ENCODE measurements around the gene JTB. TPM values are rescaled to one million over a fixed set of nuclear protein-coding genes. Genes with fewer than 3 reads are reported as not detected.
A peak's percentile ranks its signal among the peaks of the same experiment; 100 is the strongest.

The JTB gene
- polyA plus RNA-seq, 2 of the 4 experiments (the other 2 are of a cell fraction): 106 to 162 TPM

DNA sequence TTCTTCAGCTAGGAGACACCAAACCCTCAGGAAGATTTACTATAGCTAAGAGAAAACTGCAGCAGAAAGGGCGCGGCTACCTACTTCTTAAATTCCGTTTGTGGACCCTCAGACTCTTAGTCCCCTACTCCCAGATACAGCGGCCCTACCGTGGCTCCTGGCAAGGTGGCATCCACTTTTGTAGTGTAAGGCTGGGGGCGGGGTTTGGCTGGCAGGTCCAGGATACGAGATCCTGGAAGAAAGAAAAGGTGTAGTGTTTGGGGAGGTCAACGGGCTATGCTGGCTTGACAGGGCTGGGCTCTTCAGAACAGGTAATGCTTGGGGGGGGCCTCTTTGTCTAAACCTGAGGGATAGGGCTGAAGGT, 9.5 kb downstream of the JTB start:
- Histone ChIP-seq H3K4me2 (peak overlapping the region; percentile 99), H3K4me1 (peaks cover 17% of the 10 kb centered on the region), H3K4me3 (peak overlapping the region; percentile 64), H3K27ac (peak overlapping the region; percentile 90 to 92), H3K9me3 (no peaks in the 10 kb centered on the region)
- FAIRE-seq (no peak), ATAC-seq (no peak), DNase-seq (ENCODE audit: low read depth in 1 of 2, low spot score in 1 of 2) (no peak)
- 10% methylated on average over 8 of the region's 8 CpGs for WGBS (ENCODE audit: missing lambda C conversion rate)
- ChIA-PET CTCF (interaction anchor here (1.2 to 4.7 kb wide), 12 partner anchors 10 to 579 kb away, joined by 3 to 52 read pairs (median 5); partner anchors contain the start of genes CRTC2, DENND4B, JTB and RAB13), POLR2A (interaction anchor here (1.1 to 4.2 kb wide), 11 partner anchors 9 to 334 kb away, joined by 3 to 78 read pairs (median 8); partner anchors contain the start of genes CHTOP, CRTC2, DENND4B and JTB)
- TF ChIP-seq SMC3 (IDR thresholded peaks at IDR 0.05) (no peak), ZNF302 (CRISPR knock-in tag; IDR thresholded peaks at IDR 0.05) (no peak), TP53 (CRISPR knock-in tag; IDR thresholded peaks at IDR 0.05) (no peak), JUNB (IDR thresholded peaks at IDR 0.05) (no peak), NPAS2 (CRISPR knock-in tag; IDR thresholded peaks at IDR 0.05; ENCODE audit: borderline replicate concordance) (no peak), RFX5 (IDR thresholded peaks at IDR 0.05) (no peak), CHD4 (IDR thresholded peaks at IDR 0.05; ENCODE audit: borderline replicate concordance) (no peak), PHF8 (IDR thresholded peaks at IDR 0.05; ENCODE audit: borderline replicate concordance, low read depth) (no peak), MAFK (IDR thresholded peaks at IDR 0.05; ENCODE audit: partially characterized antibody) (no peak), RARB (CRISPR knock-in tag; IDR thresholded peaks at IDR 0.05) (no peak), EHF (CRISPR knock-in tag; IDR thresholded peaks at IDR 0.05) (no peak)
- TF ChIP-seq, protein P1, sequence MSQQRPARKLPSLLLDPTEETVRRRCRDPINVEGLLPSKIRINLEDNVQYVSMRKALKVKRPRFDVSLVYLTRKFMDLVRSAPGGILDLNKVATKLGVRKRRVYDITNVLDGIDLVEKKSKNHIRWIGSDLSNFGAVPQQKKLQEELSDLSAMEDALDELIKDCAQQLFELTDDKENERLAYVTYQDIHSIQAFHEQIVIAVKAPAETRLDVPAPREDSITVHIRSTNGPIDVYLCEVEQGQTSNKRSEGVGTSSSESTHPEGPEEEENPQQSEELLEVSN (IDR thresholded peaks at IDR 0.05; ENCODE audit: borderline replicate concordance, low read depth): no peak
- TF ChIP-seq, protein P2, sequence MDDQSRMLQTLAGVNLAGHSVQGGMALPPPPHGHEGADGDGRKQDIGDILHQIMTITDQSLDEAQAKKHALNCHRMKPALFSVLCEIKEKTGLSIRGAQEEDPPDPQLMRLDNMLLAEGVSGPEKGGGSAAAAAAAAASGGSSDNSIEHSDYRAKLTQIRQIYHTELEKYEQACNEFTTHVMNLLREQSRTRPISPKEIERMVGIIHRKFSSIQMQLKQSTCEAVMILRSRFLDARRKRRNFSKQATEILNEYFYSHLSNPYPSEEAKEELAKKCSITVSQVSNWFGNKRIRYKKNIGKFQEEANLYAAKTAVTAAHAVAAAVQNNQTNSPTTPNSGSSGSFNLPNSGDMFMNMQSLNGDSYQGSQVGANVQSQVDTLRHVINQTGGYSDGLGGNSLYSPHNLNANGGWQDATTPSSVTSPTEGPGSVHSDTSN (IDR thresholded peaks at IDR 0.05): no peak
- TF ChIP-seq, protein P3, sequence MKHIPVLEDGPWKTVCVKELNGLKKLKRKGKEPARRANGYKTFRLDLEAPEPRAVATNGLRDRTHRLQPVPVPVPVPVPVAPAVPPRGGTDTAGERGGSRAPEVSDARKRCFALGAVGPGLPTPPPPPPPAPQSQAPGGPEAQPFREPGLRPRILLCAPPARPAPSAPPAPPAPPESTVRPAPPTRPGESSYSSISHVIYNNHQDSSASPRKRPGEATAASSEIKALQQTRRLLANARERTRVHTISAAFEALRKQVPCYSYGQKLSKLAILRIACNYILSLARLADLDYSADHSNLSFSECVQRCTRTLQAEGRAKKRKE (CRISPR knock-in tag; IDR thresholded peaks at IDR 0.05; ENCODE audit: low read depth): no peak
- TF ChIP-seq, protein P4, sequence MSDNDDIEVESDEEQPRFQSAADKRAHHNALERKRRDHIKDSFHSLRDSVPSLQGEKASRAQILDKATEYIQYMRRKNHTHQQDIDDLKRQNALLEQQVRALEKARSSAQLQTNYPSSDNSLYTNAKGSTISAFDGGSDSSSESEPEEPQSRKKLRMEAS (IDR thresholded peaks at IDR 0.05): no peak

DNA sequence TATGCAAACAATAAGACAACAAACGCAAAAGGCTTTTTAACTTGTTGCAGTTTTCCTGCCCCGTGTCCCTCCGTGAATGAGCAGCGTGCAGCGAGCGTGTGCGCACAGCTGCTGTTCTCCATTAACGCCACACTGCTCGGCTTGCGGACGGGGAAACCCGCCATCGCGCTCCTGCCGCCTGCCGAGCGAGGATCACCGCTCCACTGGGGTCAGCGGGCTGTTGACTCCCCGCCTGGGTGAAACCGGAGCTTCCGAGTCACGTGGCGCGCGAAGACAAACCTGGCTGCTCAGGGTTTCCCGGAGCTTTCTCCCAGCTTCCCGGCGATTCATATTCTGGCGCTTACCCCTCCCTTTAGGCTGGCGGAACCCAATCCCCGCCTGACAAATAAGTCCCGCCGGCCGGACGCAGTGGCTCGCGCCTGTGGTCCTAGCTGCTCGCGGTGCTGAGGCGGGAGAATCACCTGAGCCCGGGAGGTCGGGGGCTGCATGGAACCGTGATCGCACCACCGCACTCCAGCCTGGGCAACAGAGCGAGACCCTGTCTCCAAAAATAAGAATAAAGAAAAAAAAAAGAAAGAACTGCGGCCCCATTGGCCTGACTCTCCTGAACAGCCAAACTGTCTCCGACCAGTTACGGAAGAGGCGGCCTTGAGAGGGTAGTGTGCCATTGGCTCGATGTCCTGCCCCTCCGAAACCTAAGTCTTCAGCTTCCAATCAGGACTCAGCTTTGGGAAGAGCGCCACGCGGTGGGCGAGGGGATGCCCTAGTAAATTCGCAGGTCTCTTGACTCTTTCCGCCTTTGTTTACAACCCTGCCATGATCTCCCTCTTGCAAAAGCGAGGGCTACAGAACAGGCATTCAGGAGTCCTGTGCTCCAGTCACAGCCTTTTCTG, 10.1 kb downstream of the JTB start, which contains the start of gene CREB3L4:
Gene CREB3L4, plus strand, starts transcription at position 796 of the 893 bp plus-strand sequence. CDS start 624 bp downstream, outside the sequence.
- FAIRE-seq: no peak
- TF ChIP-seq, protein P4 (IDR thresholded peaks at IDR 0.05): peak; percentile 95
- TF ChIP-seq HOXA7 (CRISPR knock-in tag; IDR thresholded peaks at IDR 0.05): no peak
- no peak for TF ChIP-seq GATA3 (IDR thresholded peaks at IDR 0.05; ENCODE audit: borderline replicate concordance)
- TF ChIP-seq, protein P3 (CRISPR knock-in tag; IDR thresholded peaks at IDR 0.05; ENCODE audit: low read depth): no peak
- TF ChIP-seq EHMT2 (IDR thresholded peaks at IDR 0.05; ENCODE audit: low read depth): no peak
- no peak; the same call in 1 of the 2 replicates for TF ChIP-seq RFX5 (IDR thresholded peaks at IDR 0.05)
- no peak for TF ChIP-seq ZC3H11A (IDR thresholded peaks at IDR 0.05)
- TF ChIP-seq, protein P2 (IDR thresholded peaks at IDR 0.05): peak; percentile 98
- no peak for TF ChIP-seq JUNB (IDR thresholded peaks at IDR 0.05)
- TF ChIP-seq, protein P5, sequence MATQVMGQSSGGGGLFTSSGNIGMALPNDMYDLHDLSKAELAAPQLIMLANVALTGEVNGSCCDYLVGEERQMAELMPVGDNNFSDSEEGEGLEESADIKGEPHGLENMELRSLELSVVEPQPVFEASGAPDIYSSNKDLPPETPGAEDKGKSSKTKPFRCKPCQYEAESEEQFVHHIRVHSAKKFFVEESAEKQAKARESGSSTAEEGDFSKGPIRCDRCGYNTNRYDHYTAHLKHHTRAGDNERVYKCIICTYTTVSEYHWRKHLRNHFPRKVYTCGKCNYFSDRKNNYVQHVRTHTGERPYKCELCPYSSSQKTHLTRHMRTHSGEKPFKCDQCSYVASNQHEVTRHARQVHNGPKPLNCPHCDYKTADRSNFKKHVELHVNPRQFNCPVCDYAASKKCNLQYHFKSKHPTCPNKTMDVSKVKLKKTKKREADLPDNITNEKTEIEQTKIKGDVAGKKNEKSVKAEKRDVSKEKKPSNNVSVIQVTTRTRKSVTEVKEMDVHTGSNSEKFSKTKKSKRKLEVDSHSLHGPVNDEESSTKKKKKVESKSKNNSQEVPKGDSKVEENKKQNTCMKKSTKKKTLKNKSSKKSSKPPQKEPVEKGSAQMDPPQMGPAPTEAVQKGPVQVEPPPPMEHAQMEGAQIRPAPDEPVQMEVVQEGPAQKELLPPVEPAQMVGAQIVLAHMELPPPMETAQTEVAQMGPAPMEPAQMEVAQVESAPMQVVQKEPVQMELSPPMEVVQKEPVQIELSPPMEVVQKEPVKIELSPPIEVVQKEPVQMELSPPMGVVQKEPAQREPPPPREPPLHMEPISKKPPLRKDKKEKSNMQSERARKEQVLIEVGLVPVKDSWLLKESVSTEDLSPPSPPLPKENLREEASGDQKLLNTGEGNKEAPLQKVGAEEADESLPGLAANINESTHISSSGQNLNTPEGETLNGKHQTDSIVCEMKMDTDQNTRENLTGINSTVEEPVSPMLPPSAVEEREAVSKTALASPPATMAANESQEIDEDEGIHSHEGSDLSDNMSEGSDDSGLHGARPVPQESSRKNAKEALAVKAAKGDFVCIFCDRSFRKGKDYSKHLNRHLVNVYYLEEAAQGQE (IDR thresholded peaks at IDR 0.05): no peak
- no peak for TF ChIP-seq MAZ (IDR thresholded peaks at IDR 0.05; ENCODE audit: borderline replicate concordance, low read depth, low read length)
- TF ChIP-seq NPAS2 (CRISPR knock-in tag; IDR thresholded peaks at IDR 0.05; ENCODE audit: borderline replicate concordance): no peak
- peak; percentile 19 for TF ChIP-seq MAFK (IDR thresholded peaks at IDR 0.05; ENCODE audit: partially characterized antibody)
- no peak for TF ChIP-seq ESRRA (IDR thresholded peaks at IDR 0.05; ENCODE audit: borderline replicate concordance, low read length)
- TF ChIP-seq CEBPB (IDR thresholded peaks at IDR 0.05): no peak
- TF ChIP-seq RCOR1 (IDR thresholded peaks at IDR 0.05; ENCODE audit: low read depth, low read length): no peak

More for the DNA sequence above, 10.1 kb downstream of the JTB start, which contains the start of gene CREB3L4:
- peak; percentile 92 to 99 for DNase-seq (ENCODE audit: low read depth in 1 of 2, low spot score in 1 of 2)
- ChIA-PET CTCF (interaction anchor here (1.1 to 4.7 kb wide), 15 partner anchors 9 to 579 kb away, joined by 3 to 52 read pairs (median 5); partner anchors contain the start of genes CRTC2, DENND4B, JTB and RAB13), POLR2A (interaction anchor here (0.5 to 4.2 kb wide), 18 partner anchors 9 to 333 kb away, joined by 3 to 78 read pairs (median 4); partner anchors contain the start of genes CHTOP, CRTC2, DENND4B and GATAD2B)
- peak; percentile 79 to 89 for ATAC-seq
- Histone ChIP-seq H3K4me3 (peak within 1 kb of the TSS; percentile 64), H3K9me3 (no peaks in the 10 kb centered on the region), H3K4me1 (peaks cover 18% of the 10 kb centered on the region), H3K27ac (peak within 1 kb of the TSS; percentile 90 to 92), H3K4me2 (peak within 1 kb of the TSS; percentile 99)
- 1% methylated on average over 59 of the region's 60 CpGs for WGBS (ENCODE audit: missing lambda C conversion rate)
